GOT3 (cell line): Measurements from ENCODE around the gene HABP2.

Source experiments
- DNase-seq: peaks from one replicate; lab custom pipeline; 2025; ENCODE audit warnings: mixed read lengths; lab: John Stamatoyannopoulos, UW

The HABP2 gene

GRCh38 chr10:113604572-113604971 is 51.7 kb downstream of the HABP2 start:
- no peak for DNase-seq

GRCh38 chr10:113605268-113605978 is 52.6 kb downstream of the HABP2 start:
- no peak for DNase-seq

- DNase-seq: no peak
Measured at GRCh38 chr10:113609704-113610108, 56.9 kb downstream of the HABP2 start.

- no peak for DNase-seq
Measured at GRCh38 chr10:113610631-113611601, 58.1 kb downstream of the HABP2 start.

GRCh38 chr10:113612154-113612553 is 59.3 kb downstream of the HABP2 start:
- no peak for DNase-seq

- DNase-seq: no peak
Measured at GRCh38 chr10:113613427-113613826, 60.6 kb downstream of the HABP2 start.

GRCh38 chr10:113613977-113614690 is 61.3 kb downstream of the HABP2 start:
- DNase-seq: no peak

GRCh38 chr10:113616244-113617074 is 63.6 kb downstream of the HABP2 start:
- DNase-seq: no peak

- no peak for DNase-seq
Measured at GRCh38 chr10:113617086-113617485, 64.2 kb downstream of the HABP2 start.

- no peak for DNase-seq
Measured at GRCh38 chr10:113618338-113618737, 65.5 kb downstream of the HABP2 start.

- no peak for DNase-seq
Measured at GRCh38 chr10:113619401-113619800, 66.5 kb downstream of the HABP2 start.

GRCh38 chr10:113620511-113620910 is 67.7 kb downstream of the HABP2 start:
- DNase-seq: no peak

- DNase-seq: no peak
Measured at GRCh38 chr10:113620936-113621335, 68.1 kb downstream of the HABP2 start.

GRCh38 chr10:113621799-113622198 is 68.9 kb downstream of the HABP2 start:
- DNase-seq: no peak

GRCh38 chr10:113622831-113623230 is 70.0 kb downstream of the HABP2 start:
- no peak for DNase-seq

- DNase-seq: no peak
Measured at GRCh38 chr10:113625461-113626186, 72.8 kb downstream of the HABP2 start.

GRCh38 chr10:113626809-113627355 is 74.0 kb downstream of the HABP2 start:
- DNase-seq: no peak

GRCh38 chr10:113627836-113628235 is 75.0 kb downstream of the HABP2 start:
- DNase-seq: no peak

- no peak for DNase-seq
Measured at GRCh38 chr10:113628607-113629153, 75.8 kb downstream of the HABP2 start.

- no peak for DNase-seq
Measured at GRCh38 chr10:113630929-113631533, 78.2 kb downstream of the HABP2 start.
